ENCODE results near the gene CENPH. TPM values are rescaled to one million over a fixed set of nuclear protein-coding genes. Genes with fewer than 3 reads are reported as not detected.

CENPH gene
- total RNA-seq, 4 donors from 2014 or later: 2.9 to 11.6 (median 3.9) TPM

GRCh38 chr5:69224520-69224919 lies 35.1 kb downstream of the CENPH start:
- no peaks in the 10 kb centered on the region for H3K4me1 ChIP-seq
- H3K4me3 ChIP-seq: no peak overlapping the region
- no peaks in the 10 kb centered on the region for H3K27me3 ChIP-seq
- no peak for DNase-seq
- TF ChIP-seq CTCF (IDR thresholded peaks at IDR 0.05): no peak
- TF ChIP-seq POLR2A (IDR thresholded peaks at IDR 0.05): no peak
- no peak overlapping the region for H3K27ac ChIP-seq
- H3K36me3 ChIP-seq: peaks cover 0 to 35% (median 0%) of the 10 kb centered on the region in 3 donors
- no peaks in the 10 kb centered on the region for H3K9me3 ChIP-seq

GRCh38 chr5:69225860-69226259 lies 36.5 kb downstream of the CENPH start:
- H3K4me1 ChIP-seq: no peaks in the 10 kb centered on the region
- peaks cover 0 to 39% (median 0%) of the 10 kb centered on the region in 3 donors for H3K36me3 ChIP-seq
- H3K27ac ChIP-seq: no peak overlapping the region
- no peak for DNase-seq
- H3K27me3 ChIP-seq: no peaks in the 10 kb centered on the region
- no peak overlapping the region for H3K4me3 ChIP-seq
- no peaks in the 10 kb centered on the region for H3K9me3 ChIP-seq
- TF ChIP-seq POLR2A (IDR thresholded peaks at IDR 0.05): no peak
- TF ChIP-seq CTCF (IDR thresholded peaks at IDR 0.05): no peak

- Histone ChIP-seq H3K36me3 (peaks cover 0 to 31% (median 0%) of the 10 kb centered on the region in 3 donors), H3K4me1 (peaks cover 0 to 9% (median 3%) of the 10 kb centered on the region in 4 donors)
- TF ChIP-seq CTCF (IDR thresholded peaks at IDR 0.05) (no peak), POLR2A (IDR thresholded peaks at IDR 0.05) (no peak)
These were observed 40.8 kb downstream of the CENPH start for GRCh38 chr5:69230181-69230580.

GRCh38 chr5:69231281-69231680 lies 41.9 kb downstream of the CENPH start:
- H3K4me3 ChIP-seq: no peak overlapping the region
- H3K9me3 ChIP-seq: no peaks in the 10 kb centered on the region
- H3K4me1 ChIP-seq: peaks cover 0 to 18% (median 5%) of the 10 kb centered on the region in 4 donors
- H3K27ac ChIP-seq: no peak overlapping the region
- DNase-seq: no peak
- no peak for TF ChIP-seq POLR2A (IDR thresholded peaks at IDR 0.05)
- no peak for TF ChIP-seq CTCF (IDR thresholded peaks at IDR 0.05)
- H3K27me3 ChIP-seq: no peaks in the 10 kb centered on the region
- peaks cover 0 to 29% (median 0%) of the 10 kb centered on the region in 3 donors for H3K36me3 ChIP-seq

More at GRCh38 chr5:69230181-69230580, 40.8 kb downstream of the CENPH start:
- no peaks in the 10 kb centered on the region for H3K27me3 ChIP-seq
- no peak for DNase-seq
- H3K4me3 ChIP-seq: no peak overlapping the region
- no peaks in the 10 kb centered on the region for H3K9me3 ChIP-seq
- H3K27ac ChIP-seq: no peak overlapping the region

DNA sequence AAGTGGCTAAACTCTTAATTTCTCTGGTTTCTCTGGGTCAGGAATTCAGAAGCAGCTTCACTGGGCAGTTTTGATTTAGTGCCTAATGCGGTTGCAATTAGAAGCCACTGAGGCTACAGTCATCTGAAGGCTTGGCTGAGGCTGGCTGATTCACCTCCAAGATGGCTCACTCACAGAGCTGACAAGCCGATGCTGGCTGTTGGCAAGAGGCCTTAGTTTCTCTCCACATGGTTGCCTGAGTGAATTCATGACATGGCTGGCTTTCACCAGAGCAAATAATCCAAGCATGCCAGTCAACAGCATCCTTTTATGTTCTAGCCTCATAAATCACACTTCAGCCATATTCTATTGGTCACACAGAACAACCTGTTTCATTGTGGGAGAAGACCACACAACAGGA lies 42.5 kb downstream of the CENPH start:
- H3K36me3 ChIP-seq: peaks cover 0 to 27% (median 0%) of the 10 kb centered on the region in 3 donors
- no peaks in the 10 kb centered on the region for H3K9me3 ChIP-seq
- no peak overlapping the region for H3K4me3 ChIP-seq
- TF ChIP-seq POLR2A (IDR thresholded peaks at IDR 0.05): no peak
- TF ChIP-seq CTCF (IDR thresholded peaks at IDR 0.05): no peak
- no peaks in the 10 kb centered on the region for H3K27me3 ChIP-seq
- peaks cover 0 to 22% (median 5%) of the 10 kb centered on the region in 4 donors for H3K4me1 ChIP-seq
- no peak for DNase-seq
- H3K27ac ChIP-seq: no peak overlapping the region

Measured in Peyer's patch (tissue), 4 donors.